GM21717 (cell line): ENCODE results near the gene NAGK.
A peak's percentile ranks its signal among the peaks of the same experiment; 100 is the strongest.
"Not testable (repeated sequence)": the region's sequence is repeated elsewhere in the genome, so short reads cannot be mapped to it uniquely, and the experiment has no call there.

Experiments used
- ATAC-seq: cut with Tn5 transposase; IDR thresholded peaks from one replicate; pipeline ENCODE4 v1.9.1; 2021; ENCODE audit warnings: mild to moderate bottlenecking, moderate library complexity; ENCODE audit not compliant: unreplicated experiment

NAGK gene

DNA sequence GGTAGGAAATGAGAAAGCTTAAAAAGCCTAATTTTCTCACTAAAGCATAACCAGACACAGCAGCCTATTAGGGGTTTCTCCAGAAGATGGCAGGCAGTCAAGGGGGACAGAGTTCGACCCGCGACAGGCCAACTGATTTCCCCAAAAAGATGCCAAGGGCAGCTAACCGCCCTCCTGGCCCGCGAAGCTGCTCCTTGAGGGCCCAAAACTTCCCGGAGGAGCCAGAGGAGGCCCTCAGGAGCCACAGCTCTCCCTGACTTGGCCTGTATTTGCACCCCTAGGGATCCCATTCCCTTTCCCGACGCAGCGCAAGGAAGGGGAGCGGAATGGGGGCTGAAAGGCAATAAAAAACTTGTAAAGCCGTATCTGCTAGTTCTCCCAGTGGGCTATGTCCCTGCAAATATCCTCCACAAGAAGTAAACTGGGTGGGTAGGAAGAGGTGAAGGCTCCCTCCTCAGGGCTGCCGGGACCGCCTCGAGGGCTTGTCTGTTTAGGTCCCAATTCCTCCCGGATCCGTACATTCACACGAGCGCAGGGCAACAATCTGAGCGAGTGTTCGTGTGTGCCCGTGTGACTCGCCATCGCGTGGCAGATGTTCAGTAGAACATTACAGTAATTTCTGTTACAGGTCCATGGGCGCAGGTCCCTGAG, 756 bp upstream of the NAGK start:
- ATAC-seq, result peak; percentile 5

DNA sequence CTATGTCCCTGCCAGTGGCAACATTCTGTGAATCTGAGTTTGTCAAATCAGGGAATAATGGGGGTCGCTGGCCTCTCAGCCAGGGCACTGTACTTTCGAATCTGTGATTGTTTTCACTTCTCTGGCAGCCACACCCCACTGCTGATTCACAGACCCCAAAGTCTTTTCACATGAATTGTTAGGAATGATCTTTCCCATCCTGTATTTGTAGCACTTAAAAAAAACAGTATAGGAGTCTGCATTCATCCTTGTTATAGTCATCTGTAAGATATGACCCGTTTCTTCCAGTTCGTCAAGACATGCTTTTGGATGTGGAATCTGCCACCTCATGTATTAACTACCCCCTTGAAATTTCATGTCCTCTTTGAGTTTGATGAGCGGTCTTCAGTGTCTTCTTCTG, 928 bp downstream of the NAGK start:
- ATAC-seq, result no peak

DNA sequence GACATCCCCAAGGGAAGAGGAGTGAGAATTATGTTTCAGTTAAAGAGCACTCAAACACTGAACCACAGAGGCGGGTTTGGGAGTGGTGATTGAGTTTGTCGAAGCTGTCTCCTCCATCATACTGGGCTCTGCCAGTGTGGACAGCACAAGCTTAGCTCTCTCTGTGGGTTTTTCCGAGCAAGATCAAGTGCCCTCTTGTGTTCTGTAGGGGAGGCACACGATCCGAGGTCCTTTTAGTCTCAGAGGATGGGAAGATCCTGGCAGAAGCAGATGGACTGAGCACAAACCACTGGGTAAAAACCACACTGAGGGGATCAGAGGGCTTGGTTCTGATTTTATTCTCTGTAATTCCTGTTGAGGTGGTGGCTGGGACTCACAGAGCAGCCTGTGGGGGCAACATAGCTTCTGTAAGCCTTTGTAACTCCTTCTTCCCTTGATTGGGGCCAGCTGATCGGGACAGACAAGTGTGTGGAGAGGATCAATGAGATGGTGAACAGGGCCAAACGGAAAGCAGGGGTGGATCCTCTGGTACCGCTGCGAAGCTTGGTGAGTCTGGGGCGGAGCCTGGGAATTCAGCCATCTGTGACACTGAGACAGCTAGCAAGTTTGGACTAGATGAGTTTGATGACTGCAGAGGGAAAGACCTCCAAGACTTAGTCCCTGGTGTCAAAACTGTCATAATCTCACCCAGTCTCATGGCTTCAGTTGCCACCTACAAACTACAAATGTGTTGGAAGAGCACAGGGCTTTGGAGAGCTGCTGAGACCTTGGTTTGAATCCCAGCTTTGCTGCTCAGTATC, 2.0 kb downstream of the NAGK start:
- ATAC-seq, result no peak

DNA sequence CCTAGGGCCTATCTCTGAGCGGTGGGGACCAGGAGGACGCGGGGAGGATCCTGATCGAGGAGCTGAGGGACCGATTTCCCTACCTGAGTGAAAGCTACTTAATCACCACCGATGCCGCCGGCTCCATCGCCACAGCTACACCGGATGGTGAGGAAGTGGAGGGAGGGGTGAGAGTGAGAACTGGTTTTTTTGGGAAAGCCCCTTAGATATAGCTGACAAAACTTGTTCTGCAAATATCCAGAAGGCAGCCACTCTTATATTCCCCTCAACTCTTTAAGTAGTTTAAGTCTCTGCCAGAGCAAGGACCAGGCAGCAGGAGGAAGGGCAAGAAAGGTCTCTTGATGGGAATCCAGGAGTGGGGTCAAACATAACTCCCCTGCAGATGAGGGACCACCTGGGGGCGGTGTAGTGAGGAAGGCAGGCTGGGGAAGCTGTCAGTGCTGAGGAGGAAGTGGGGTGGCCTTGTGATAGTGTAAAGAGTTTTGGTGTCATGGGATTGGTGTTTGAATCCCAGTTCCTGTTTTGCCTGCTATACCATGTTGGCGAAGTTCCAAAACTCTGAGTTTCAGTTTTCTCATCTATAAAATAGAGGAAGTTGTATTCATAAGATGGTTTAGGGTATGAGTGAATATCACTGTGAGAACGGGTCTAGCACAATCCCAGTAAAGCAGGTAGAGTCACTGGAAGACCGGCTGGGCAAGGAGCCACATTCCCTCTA, 3.4 kb downstream of the NAGK start:
- peak; percentile 36 for ATAC-seq

DNA sequence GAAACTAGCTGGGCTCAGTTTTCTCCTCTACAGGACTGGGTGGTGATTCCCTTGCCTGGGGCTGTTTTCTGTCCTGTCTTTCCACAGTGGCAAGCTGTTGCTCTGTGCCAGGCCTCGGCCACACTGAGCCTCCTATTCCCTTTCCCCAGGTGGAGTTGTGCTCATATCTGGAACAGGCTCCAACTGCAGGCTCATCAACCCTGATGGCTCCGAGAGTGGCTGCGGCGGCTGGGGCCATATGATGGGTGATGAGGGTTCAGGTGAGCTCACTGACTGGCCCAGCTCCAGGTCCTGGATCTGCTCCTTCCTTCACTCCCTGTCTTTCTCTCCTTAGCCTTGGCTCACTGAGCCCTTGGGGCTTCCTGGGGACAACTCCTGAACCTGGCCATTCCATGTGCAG, 4.0 kb downstream of the NAGK start:
- ATAC-seq, result no peak

DNA sequence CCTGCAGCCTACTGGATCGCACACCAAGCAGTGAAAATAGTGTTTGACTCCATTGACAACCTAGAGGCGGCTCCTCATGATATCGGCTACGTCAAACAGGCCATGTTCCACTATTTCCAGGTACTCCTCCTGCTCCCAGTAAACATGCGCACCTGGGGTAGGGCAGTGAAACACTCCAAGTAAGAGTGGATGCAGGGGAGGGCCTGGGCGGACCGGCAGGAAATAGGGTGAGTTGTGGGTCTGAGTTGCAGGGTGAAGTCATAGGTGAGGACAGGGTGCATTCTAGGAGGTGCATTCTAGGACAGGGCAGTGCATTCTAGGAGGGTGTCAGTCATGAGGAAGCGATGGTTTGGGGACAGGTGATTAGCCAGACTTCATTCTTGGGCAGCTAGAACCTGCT, 5.0 kb downstream of the NAGK start:
- no peak for ATAC-seq

DNA sequence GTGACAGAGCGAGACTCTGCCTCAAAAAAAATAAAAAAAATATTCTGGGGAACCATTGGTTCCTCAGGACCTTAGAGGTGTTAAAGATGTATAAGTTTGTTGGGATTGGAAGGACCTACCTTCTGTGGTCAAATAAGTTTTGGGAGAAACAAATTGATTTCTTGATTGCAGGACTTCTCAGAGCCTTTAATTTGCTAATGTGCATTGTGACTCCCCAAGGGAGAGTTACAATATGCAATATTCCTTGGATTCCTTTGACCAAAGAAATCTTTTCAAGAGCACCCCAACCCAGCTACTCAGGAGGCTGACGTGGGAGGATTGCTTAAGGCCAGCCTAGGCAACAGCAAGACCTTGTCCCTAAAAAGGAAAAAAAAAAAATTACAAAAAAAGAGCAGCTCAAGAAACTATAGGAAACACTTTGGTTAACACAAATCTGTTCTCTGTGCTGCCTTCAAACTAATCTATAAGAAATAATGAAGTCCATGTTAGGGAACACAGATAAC, 6.5 kb downstream of the NAGK start:
- no peak for ATAC-seq

DNA sequence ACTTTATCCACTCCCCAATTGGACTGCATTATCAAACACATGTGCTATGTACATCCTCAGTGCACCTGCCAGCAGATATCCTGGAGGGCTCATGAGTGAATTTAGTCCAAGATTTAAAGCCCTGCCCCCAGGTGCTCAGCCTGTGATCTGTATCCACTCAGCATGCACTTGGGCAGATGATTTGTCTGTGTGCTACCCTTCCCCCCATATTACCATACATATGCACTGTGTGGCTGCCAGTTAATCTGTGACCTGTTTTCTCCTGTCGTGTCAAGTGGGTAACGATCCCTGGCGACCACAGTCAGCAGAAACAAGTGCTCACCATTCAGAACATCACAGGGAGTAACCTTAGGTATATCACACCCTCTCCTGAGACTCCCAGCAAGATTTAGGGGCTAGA, 10.2 kb downstream of the NAGK start:
- no peak for ATAC-seq

DNA sequence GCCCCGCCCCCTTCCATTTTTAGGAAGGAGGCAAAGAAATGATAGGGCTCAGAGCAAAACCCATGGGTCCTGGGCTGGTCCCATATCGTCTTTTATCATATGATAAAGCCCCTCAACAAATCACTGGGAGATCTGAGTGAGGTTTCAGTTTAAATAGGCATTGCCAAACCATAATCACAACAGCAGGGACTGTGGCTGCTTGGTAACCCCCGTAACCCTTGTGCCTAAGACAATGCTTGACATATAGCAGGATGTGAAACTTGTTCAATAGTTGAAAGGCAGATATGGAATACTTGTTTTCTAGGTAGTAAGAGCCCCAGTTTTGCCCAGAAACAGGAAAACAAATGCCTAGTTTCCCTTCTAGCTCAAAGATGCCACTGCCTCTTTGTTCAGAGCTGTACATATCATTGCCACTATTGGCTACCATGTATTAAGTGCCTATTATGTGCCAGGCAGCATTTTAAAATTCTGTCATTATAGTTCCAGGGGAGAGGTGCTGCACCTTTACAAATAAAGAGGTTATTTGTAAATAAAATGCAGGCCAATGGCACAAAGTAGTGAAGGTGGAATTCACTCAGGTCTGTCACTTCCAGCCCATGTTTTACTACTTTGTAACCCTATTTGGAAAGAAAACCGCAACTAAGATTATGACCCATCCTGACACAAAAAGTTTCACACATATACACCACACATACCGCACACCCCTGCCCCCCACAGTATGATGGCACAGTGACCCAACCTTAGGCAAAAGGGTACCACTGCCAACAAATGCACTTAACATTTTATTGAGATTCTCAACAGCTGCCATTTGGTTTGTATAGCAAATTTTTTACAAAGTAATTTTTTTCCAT, 14.2 kb downstream of the NAGK start:
- peak; percentile 44 for ATAC-seq

DNA sequence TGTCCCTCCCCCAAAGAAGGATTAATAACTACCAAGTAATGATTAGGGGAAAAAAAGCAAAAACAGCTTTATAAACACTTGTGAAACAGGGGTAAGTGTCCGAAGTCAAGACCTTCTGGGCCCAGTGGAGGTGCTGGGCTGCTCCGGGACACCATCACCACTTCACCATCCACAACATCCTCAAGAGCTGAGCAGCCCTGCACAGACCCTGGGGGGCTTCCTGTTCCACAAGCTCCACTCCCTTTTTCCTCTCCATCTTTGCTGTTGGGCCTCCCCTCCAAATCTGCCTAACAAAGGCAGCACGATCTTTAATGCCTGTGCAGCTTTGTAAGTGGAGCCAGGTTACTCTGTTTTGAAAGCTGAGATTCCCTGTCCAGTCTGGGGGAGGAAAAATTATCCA, 14.8 kb downstream of the NAGK start:
- ATAC-seq, result not testable (repeated sequence)

DNA sequence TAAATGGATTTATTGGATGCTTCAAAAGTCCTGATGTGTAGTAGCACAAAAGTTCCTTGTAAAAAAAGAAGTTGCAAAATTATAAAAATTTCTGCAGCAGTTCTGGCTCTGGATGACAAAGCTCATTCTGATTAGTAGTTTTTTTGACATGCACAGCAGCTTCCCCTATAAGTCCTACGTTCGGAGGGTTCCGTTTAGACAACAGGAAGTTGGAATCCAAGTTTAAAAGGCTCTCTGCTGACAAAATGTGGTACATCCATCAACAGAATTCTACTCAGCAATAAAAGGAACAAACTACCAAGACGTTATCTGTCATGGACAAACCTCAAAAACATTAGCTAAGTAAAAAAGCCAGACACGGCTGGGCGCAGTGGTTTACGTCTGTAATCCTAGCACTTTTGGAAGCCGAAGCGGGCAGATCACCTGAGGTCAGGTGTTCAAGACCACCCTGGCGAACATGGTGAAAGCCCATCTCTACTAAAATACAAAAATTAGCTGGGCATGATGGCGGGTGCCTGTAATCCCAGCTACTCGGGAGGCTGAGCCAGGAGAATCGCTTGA, 15.4 kb downstream of the NAGK start:
- not testable (repeated sequence) for ATAC-seq

DNA sequence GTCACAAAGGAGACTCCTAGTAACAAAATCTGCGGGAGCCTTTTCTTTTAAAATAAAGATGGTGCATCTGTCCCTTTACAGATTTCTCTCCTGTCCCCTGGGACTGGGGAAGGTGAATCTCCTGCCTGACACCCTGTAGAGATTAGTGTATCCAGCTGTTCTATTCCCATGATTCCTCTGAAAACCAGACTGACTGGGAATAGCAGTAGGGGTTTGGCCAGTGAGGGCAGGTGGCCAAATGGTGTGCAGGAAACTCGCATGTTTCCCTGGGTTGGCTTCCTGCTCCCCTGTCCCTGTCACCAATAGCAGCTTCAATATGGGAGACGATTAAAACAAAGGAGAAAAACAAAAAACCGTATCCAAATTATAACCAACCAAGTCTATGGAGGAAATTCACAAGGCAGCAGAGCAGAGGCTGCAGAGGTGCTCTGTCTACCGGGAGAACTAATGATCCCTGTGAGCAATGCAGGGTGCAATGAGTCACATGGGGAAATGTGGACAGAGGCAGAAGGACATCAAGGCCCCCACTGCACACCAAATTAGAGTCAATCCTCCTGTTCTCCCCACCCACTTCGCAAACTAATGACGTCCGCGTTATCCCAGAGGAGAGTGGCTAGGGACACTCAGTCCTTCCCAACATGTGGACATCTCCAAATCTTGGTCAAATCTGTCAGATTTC, 17.0 kb downstream of the NAGK start:
- ATAC-seq, result not testable (repeated sequence)

DNA sequence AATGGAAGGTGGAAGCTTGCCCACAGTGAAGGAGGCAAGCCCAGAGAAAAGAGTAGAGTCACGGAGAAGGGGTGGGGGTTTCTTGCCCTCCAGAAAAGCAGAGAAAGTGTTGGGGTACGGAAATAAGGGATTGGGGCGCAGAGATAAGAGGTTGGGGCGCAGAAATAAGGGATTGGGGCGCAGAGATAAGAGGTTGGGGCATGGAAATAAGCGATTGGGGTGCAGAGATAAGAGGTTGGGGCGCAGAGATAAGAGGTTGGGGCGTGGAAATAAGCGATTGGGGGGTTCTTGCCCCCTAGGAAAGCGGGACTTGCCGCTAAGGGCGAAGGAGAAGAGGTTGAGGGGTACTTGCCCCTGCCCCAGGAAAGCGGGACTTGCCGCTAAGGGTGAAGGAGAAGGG, 21.0 kb downstream of the NAGK start:
- ATAC-seq, result not testable (repeated sequence)

DNA sequence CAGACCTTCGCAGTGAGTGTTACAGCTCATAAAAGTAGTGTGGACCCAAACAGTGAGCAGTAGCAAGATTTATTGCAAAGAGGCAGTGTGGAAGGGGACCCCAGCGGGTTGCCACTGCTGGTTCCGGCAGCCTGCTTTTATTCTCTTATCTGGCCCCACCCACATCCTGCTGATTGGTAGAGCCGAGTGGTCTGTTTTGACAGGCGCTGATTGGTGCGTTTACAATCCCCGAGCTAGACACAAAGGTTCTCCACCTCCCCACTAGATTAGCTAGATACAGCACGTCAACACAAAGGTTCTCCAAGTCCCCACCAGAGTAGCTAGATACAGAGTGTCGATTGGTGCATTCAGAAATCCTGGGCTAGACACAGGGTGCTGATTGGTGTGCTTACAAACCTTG, 23.4 kb downstream of the NAGK start:
- not testable (repeated sequence) for ATAC-seq

DNA sequence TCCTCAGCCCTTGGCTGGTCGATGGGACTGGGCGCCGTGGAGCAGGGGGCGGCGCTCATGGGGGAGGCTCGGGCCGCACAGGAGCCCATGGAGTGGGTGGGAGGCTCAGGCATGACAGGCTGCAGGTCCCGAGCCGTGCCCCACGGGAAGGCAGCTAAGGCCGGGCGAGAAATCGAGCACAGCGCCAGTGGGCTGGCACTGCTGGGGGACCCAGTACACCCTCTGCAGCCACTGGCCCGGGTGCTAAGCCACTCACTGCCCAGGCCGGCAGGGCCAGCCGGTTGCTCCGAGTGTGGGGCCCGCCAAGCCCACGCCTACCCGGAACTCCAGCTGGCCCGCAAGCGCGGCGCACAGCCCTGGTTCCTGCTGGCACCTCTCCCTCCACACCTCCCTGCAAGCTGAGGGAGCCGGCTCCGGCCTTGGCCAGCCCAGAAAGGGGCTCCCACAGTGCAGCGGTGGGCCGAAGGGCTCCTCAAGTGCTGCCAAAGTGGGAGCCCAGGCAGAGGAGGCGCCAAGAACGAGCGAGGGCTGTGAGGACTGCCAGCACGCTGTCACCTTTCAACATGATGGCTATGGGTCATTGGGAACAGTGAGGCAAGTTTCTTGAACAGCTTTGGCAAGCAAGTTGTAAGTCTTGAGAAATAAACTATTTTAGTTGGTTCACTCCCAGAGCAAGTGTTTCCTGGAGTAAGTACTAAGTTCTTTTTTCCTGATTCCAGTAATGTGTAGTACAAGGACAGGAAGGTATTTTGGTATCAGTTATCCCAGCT, 24.2 kb downstream of the NAGK start:
- not testable (repeated sequence) for ATAC-seq

DNA sequence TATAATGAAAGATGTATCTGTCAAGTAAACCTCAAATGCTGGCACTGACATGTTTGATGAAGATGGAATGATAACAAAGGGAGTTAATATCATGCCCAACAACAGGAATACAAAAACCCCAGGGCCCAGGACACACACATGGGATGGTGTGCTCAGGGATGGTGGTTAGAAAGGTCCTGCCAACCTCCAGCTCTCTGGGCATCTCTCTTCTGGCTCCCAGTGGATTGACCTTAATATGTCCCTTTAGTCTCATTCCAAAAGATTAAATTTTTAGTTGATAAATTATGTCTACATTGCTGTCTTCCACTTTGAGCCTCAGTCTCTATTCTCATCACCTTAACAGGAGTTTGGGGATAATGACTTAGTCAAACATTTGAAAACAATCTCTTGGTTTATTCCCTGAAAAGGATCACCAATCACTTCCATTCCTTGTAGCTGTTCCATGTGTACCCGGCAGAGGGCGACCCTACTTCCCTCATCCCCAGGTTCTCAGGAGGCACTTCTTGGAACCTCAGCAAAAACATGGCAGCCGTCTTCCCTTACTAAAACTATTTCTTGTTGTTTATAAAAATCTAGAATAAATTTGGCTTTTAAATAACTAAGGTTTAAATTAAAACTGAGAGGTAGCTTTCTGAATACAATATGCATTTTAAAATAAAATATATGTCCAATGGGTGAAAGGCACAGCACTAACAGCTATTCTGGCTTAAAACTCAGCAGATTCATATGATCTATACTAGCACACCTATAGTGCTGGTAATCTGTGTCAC, 31.9 kb downstream of the NAGK start:
- ATAC-seq, result no peak

DNA sequence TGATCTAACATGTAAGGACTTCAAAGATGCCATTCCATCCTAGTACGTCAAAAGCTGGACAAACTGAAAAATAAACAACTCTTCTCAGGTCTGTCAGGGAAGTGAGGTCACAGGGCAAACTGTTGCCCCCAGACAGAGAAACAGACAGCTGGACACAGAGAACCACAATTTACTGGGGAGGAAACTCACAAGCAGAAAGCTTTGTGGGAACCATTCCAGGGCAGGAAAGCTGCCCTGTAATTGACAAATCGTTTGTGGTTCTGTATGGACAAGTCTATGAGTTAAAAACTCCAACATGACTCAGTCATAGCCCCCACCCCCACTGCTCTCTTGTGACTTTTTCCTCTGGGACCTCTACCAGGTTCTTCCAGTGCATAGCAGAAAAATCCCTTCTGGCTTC, 33.2 kb downstream of the NAGK start:
- no peak for ATAC-seq

DNA sequence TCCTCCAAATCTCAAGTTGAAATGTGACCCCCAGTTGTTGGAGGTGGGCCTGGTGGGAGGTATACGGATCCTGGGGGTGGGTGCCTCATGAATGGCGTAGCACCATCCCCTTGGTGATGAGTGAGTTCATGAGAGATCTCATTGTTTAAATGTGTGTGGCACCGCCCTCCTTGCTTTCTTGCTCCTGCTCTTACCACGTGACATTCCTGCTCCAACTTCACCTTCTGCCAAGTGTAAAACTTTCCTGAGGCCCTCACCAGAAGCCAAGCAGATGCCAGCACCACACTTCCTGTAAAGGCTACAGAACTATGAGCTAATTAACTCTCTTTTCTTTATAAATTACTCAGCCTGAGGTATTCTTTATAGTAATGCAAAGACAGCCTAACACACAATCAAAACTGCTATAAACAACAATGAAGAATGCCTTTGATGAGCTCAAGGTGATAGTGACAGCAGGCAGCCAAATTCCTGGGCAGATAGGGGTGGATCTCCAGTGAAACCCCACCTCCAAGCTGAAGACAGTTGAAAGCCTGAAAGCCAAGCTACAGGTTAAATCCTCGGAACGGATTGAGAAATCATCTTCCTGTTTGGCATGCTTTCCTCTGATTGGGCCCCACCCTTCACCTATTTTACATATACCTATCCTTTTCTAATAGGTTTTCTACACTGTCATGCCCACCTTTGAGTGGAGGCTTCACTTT, 34.7 kb downstream of the NAGK start:
- no peak for ATAC-seq
